ENCODE results near the gene TAOK3. TPM values are rescaled to one million over a fixed set of nuclear protein-coding genes. Genes with fewer than 3 reads are reported as not detected.
"Not testable (repeated sequence)": the region's sequence is repeated elsewhere in the genome, so short reads cannot be mapped to it uniquely, and the experiment has no call there.

Gene TAOK3
- total and polyA plus RNA-seq, 5 donors from 2014 or later, result 60.2 to 97.8 (median 72.1) TPM

GRCh38 chr12:118308006-118308405 lies 64.7 kb downstream of the TAOK3 start:
- not testable (repeated sequence) for H3K36me3 Mint-ChIP-seq; DNase-seq; H3K9me3 ChIP-seq (ENCODE audit: control insufficient read depth in 2 of 2, low read length in 2 of 2); H3K27me3 Mint-ChIP-seq; H3K27ac ChIP-seq (ENCODE audit: insufficient read depth, low read length, poor library complexity, severe bottlenecking); H3K36me3 ChIP-seq (ENCODE audit: control insufficient read depth, insufficient read depth, low read length); H3K9me3 Mint-ChIP-seq; ATAC-seq (ENCODE audit: low read depth in 2 of 2); H3K27me3 ChIP-seq (ENCODE audit: control insufficient read depth, insufficient read depth, low read length)
- peaks cover 21% of the 10 kb centered on the region for H3K4me1 ChIP-seq (ENCODE audit: control insufficient read depth, insufficient read depth, low read length, poor library complexity, severe bottlenecking)
- Mint-ChIP-seq H3K4me3 (peak overlapping the region in 1 of 4 donors; percentile 46), H3K4me1 (peaks cover 30 to 60% (median 39%) of the 10 kb centered on the region in 4 donors), H3K27ac (peak overlapping the region in 1 of 3 donors; percentile 18)
- peak overlapping the region; percentile 47 for H3K4me3 ChIP-seq (ENCODE audit: low read depth, low read length)

DNA sequence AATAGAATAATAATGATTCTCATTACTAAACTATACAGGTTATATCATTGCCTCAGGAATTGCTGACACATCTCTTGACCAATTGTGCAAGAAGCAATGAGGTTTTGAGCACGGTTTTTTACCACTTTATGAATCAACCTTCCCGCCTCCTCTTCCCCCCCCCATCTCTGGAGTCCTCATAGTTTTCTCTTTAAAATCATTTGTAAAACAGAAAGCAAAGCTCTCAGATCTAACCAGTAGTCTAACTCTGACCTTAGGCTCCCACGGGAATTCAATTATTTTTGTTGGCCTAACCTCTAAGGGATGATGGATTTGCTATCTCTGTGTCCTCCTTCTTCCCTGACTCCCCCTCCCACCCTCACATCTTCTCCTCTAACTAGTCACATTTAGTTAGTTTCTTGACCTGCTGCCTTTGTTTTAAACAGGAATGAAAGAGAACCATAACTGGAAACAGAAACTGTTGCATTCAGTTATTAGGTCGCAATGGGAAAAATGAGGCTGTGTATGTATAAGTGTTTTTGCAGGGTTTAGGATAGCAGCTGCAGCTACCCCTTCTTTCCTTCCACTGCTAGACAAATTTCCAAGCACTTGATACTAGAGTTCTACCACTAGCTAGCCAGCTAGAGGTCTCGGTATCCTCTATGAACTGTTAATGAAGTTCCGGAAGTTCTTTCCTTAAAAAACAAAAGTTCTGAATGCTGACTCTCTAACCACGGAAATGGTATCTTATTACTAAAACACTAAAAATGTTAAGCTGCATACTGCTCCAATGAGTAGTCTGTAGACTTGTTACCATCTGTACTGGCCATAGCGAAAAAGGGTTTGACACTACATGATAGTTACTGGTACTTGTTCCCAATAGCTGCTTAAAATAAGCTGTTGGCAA lies 65.4 kb downstream of the TAOK3 start:
- no peaks in the 10 kb centered on the region for H3K9me3 ChIP-seq (ENCODE audit: control insufficient read depth in 2 of 2, low read length in 2 of 2)
- H3K27ac ChIP-seq (ENCODE audit: insufficient read depth, low read length, poor library complexity, severe bottlenecking), result no peak overlapping the region
- ATAC-seq (ENCODE audit: low read depth in 2 of 2) (no peak), DNase-seq (peak in 1 of 3 donors; percentile 38)
- H3K36me3 ChIP-seq (ENCODE audit: control insufficient read depth, insufficient read depth, low read length), result no peaks in the 10 kb centered on the region
- H3K27me3 Mint-ChIP-seq, result no peaks in the 10 kb centered on the region
- H3K9me3 Mint-ChIP-seq, result no peaks in the 10 kb centered on the region
- no peaks in the 10 kb centered on the region for H3K36me3 Mint-ChIP-seq
- H3K4me3 Mint-ChIP-seq, result peak overlapping the region; percentile 7 to 54 (median 26)
- peak overlapping the region; percentile 47 for H3K4me3 ChIP-seq (ENCODE audit: low read depth, low read length)
- H3K27me3 ChIP-seq (ENCODE audit: control insufficient read depth, insufficient read depth, low read length), result no peaks in the 10 kb centered on the region
- H3K4me1 Mint-ChIP-seq, result peaks cover 33 to 61% (median 40%) of the 10 kb centered on the region in 4 donors
- peak overlapping the region in 2 of 3 donors; percentile 18 to 67 for H3K27ac Mint-ChIP-seq
- H3K4me1 ChIP-seq (ENCODE audit: control insufficient read depth, insufficient read depth, low read length, poor library complexity, severe bottlenecking), result peaks cover 14% of the 10 kb centered on the region

GRCh38 chr12:118304093-118304492 lies 68.6 kb downstream of the TAOK3 start:
- Histone ChIP-seq H3K36me3 (ENCODE audit: control insufficient read depth, insufficient read depth, low read length) (no peaks in the 10 kb centered on the region), H3K27me3 (ENCODE audit: control insufficient read depth, insufficient read depth, low read length) (no peaks in the 10 kb centered on the region), H3K9me3 (ENCODE audit: control insufficient read depth in 2 of 2, low read length in 2 of 2) (no peaks in the 10 kb centered on the region), H3K27ac (ENCODE audit: insufficient read depth, low read length, poor library complexity, severe bottlenecking) (no peak overlapping the region), H3K4me3 (ENCODE audit: low read depth, low read length) (no peak overlapping the region), H3K4me1 (ENCODE audit: control insufficient read depth, insufficient read depth, low read length, poor library complexity, severe bottlenecking) (peaks cover 23% of the 10 kb centered on the region)
- DNase-seq (no peak), ATAC-seq (ENCODE audit: low read depth in 2 of 2) (no peak)
- H3K27ac Mint-ChIP-seq, result no peak overlapping the region
- H3K9me3 Mint-ChIP-seq, result no peaks in the 10 kb centered on the region
- no peaks in the 10 kb centered on the region for H3K36me3 Mint-ChIP-seq
- H3K4me3 Mint-ChIP-seq, result no peak overlapping the region
- peaks cover 43 to 72% (median 56%) of the 10 kb centered on the region in 4 donors for H3K4me1 Mint-ChIP-seq
- H3K27me3 Mint-ChIP-seq, result no peaks in the 10 kb centered on the region

DNA sequence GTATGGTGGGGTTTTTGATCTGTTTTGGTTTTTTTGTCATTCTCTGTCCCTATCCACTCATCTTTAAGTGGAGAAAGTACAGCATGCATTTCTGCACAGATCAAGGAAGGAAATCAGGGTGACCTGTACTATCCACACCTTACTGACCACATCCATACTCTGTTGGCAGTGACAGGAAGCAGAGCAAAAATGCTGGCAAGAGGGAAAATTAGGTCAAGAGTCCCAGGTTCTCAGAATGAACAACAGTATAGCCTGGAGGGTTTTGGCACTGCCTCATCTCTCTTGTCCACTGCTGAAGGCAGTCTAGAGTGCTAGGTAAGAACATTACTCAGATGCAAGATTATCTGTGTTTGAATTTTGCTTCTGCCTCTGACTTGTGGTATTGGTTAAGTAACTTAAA lies 70.7 kb downstream of the TAOK3 start:
- no peak for DNase-seq
- no peak for ATAC-seq (ENCODE audit: low read depth in 2 of 2)
- no peaks in the 10 kb centered on the region for H3K27me3 Mint-ChIP-seq
- H3K27ac Mint-ChIP-seq, result peak overlapping the region in 2 of 3 donors; percentile 18 to 57
- H3K4me3 Mint-ChIP-seq, result no peak overlapping the region
- no peaks in the 10 kb centered on the region for H3K9me3 Mint-ChIP-seq
- Histone ChIP-seq H3K27ac (ENCODE audit: insufficient read depth, low read length, poor library complexity, severe bottlenecking) (no peak overlapping the region), H3K4me1 (ENCODE audit: control insufficient read depth, insufficient read depth, low read length, poor library complexity, severe bottlenecking) (peaks cover 9% of the 10 kb centered on the region), H3K36me3 (ENCODE audit: control insufficient read depth, insufficient read depth, low read length) (no peaks in the 10 kb centered on the region), H3K27me3 (ENCODE audit: control insufficient read depth, insufficient read depth, low read length) (no peaks in the 10 kb centered on the region), H3K4me3 (ENCODE audit: low read depth, low read length) (no peak overlapping the region), H3K9me3 (ENCODE audit: control insufficient read depth in 2 of 2, low read length in 2 of 2) (no peaks in the 10 kb centered on the region)
- no peaks in the 10 kb centered on the region for H3K36me3 Mint-ChIP-seq
- H3K4me1 Mint-ChIP-seq, result peaks cover 37 to 65% (median 51%) of the 10 kb centered on the region in 4 donors

GRCh38 chr12:118299791-118300460 lies 72.8 kb downstream of the TAOK3 start:
- no peaks in the 10 kb centered on the region for H3K27me3 Mint-ChIP-seq
- Histone ChIP-seq H3K27me3 (ENCODE audit: control insufficient read depth, insufficient read depth, low read length) (no peaks in the 10 kb centered on the region), H3K9me3 (ENCODE audit: control insufficient read depth in 2 of 2, low read length in 2 of 2) (no peaks in the 10 kb centered on the region), H3K4me3 (ENCODE audit: low read depth, low read length) (no peak overlapping the region), H3K4me1 (ENCODE audit: control insufficient read depth, insufficient read depth, low read length, poor library complexity, severe bottlenecking) (peaks cover 9% of the 10 kb centered on the region), H3K27ac (ENCODE audit: insufficient read depth, low read length, poor library complexity, severe bottlenecking) (no peak overlapping the region), H3K36me3 (ENCODE audit: control insufficient read depth, insufficient read depth, low read length) (no peaks in the 10 kb centered on the region)
- DNase-seq (peak in 1 of 3 donors; percentile 5), ATAC-seq (ENCODE audit: low read depth in 2 of 2) (no peak)
- no peak overlapping the region for H3K4me3 Mint-ChIP-seq
- H3K9me3 Mint-ChIP-seq, result no peaks in the 10 kb centered on the region
- H3K4me1 Mint-ChIP-seq, result peaks cover 37 to 59% (median 55%) of the 10 kb centered on the region in 4 donors
- peak overlapping the region in 2 of 3 donors; percentile 29 to 84 for H3K27ac Mint-ChIP-seq
- no peaks in the 10 kb centered on the region for H3K36me3 Mint-ChIP-seq

DNA sequence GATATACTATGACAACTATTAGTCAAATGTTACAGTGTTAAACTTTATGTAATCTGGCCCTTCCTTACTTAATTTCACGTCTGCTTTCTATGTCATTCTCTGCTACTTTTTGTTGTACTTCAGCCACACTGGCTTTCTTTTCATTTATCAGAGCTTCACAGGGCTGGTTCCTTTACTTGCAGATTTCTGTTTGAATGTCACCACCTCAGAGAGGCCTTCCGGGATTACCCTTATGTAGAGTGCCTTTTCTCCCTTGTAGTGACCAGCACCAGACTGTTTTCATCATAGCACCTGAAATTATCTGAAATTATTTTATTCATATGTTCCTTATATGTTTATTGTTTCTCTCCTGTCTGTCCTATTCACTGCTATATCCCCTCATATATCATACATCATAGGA lies 75.4 kb downstream of the TAOK3 start:
- H3K4me3 ChIP-seq (ENCODE audit: low read depth, low read length), result no peak overlapping the region
- peaks cover 9% of the 10 kb centered on the region for H3K4me1 ChIP-seq (ENCODE audit: control insufficient read depth, insufficient read depth, low read length, poor library complexity, severe bottlenecking)
- ATAC-seq (ENCODE audit: low read depth in 2 of 2), result no peak
- Mint-ChIP-seq H3K4me3 (no peak overlapping the region), H3K27ac (no peak overlapping the region), H3K9me3 (no peaks in the 10 kb centered on the region), H3K27me3 (no peaks in the 10 kb centered on the region), H3K4me1 (peaks cover 22 to 39% (median 35%) of the 10 kb centered on the region in 4 donors), H3K36me3 (peaks cover 2% of the 10 kb centered on the region)
- H3K9me3 ChIP-seq (ENCODE audit: control insufficient read depth in 2 of 2, low read length in 2 of 2), result no peaks in the 10 kb centered on the region
- no peak for DNase-seq
- no peaks in the 10 kb centered on the region for H3K27me3 ChIP-seq (ENCODE audit: control insufficient read depth, insufficient read depth, low read length)
- H3K36me3 ChIP-seq (ENCODE audit: control insufficient read depth, insufficient read depth, low read length), result peaks cover 12% of the 10 kb centered on the region
- H3K27ac ChIP-seq (ENCODE audit: insufficient read depth, low read length, poor library complexity, severe bottlenecking), result no peak overlapping the region

GRCh38 chr12:118292836-118293235 lies 79.9 kb downstream of the TAOK3 start:
- H3K9me3 ChIP-seq (ENCODE audit: control insufficient read depth in 2 of 2, low read length in 2 of 2), result no peaks in the 10 kb centered on the region
- Mint-ChIP-seq H3K36me3 (peaks cover 15% of the 10 kb centered on the region), H3K4me3 (no peak overlapping the region), H3K27me3 (no peaks in the 10 kb centered on the region), H3K9me3 (no peaks in the 10 kb centered on the region), H3K27ac (peak overlapping the region in 1 of 3 donors; percentile 9), H3K4me1 (peaks cover 8 to 20% (median 15%) of the 10 kb centered on the region in 4 donors)
- no peak overlapping the region for H3K27ac ChIP-seq (ENCODE audit: insufficient read depth, low read length, poor library complexity, severe bottlenecking)
- no peaks in the 10 kb centered on the region for H3K27me3 ChIP-seq (ENCODE audit: control insufficient read depth, insufficient read depth, low read length)
- DNase-seq (no peak), ATAC-seq (ENCODE audit: low read depth in 2 of 2) (no peak)
- peaks cover 17% of the 10 kb centered on the region for H3K36me3 ChIP-seq (ENCODE audit: control insufficient read depth, insufficient read depth, low read length)
- no peaks in the 10 kb centered on the region for H3K4me1 ChIP-seq (ENCODE audit: control insufficient read depth, insufficient read depth, low read length, poor library complexity, severe bottlenecking)
- H3K4me3 ChIP-seq (ENCODE audit: low read depth, low read length), result no peak overlapping the region
